GM18858 (cell line): ENCODE results near the gene RNASE8.
"Not testable (repeated sequence)": the region's sequence is repeated elsewhere in the genome, so short reads cannot be mapped to it uniquely, and the experiment has no call there.

Experiments used
- ATAC-seq: cut with Tn5 transposase; IDR thresholded peaks from one replicate; pipeline ENCODE4 v1.9.1; 2021; ENCODE audit not compliant: unreplicated experiment

Gene RNASE8, protein sequence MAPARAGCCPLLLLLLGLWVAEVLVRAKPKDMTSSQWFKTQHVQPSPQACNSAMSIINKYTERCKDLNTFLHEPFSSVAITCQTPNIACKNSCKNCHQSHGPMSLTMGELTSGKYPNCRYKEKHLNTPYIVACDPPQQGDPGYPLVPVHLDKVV

GRCh38 chr14:21057803-21058675 is at the start of gene RNASE8:
TSS of gene RNASE8 (plus strand) at chr14:21057822. CDS start at chr14:21057893, 71 bp downstream.
- ATAC-seq: no peak

DNA sequence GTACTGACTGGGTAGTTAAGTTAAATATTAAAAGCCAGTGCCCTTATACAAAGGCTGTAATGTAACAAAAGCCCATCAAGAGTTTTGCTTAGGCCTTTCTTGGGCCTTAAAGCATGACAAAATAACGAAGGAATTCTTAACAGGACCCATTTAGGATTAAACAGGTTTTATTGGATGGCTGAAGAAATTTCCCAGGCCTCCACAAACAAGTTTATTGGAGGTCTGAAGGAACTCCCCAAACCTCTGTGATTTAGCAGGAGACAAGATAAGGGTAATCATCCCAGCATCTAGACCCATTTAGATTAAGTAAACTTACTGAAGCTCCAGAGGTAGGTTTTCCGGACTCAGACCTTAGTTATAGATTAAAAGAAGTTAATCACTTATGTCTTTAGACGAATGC is 47.9 kb upstream of the RNASE8 start:
- not testable (repeated sequence) for ATAC-seq

DNA sequence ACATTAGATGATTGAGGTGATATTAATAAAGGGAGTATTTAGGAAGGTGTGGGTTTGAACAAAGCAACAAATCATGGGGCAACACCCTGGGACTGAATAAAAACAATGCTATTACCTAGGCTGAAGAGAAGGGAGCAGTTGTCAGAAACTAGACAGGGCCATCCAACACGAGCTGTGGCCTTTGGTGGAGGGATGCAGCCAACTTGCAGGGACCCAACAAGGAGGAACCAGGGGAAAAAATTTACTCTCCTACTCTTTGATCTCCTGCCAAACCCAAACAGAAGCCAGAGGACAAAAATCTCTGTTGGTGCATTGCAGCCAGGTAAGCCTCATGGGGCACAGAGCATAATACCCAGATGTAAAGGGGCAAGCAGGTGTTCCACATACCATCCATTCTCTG is 46.5 kb upstream of the RNASE8 start:
- no peak for ATAC-seq

- ATAC-seq: no peak
Observed at GRCh38 chr14:21014761-21015190, 42.8 kb upstream of the RNASE8 start.

DNA sequence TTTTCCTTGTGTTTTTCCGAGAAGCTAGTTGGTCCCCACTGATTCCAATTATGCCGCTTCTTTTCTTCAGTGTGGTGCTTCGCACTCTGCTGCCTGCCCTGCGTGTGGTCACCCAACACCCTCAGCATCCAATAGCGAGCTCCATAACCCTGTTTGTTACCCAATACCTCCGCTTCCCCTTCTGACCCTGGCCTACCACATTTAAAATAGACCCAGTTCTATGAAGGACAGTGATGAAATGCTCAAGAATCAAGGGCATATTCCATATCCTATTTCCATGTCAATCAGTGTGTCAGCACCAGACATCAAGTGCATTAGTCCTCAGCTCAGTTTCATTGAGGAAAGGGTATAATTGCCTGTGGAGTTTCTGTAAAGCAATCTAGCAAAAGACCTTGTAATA is 42.3 kb upstream of the RNASE8 start:
- ATAC-seq: no peak

DNA sequence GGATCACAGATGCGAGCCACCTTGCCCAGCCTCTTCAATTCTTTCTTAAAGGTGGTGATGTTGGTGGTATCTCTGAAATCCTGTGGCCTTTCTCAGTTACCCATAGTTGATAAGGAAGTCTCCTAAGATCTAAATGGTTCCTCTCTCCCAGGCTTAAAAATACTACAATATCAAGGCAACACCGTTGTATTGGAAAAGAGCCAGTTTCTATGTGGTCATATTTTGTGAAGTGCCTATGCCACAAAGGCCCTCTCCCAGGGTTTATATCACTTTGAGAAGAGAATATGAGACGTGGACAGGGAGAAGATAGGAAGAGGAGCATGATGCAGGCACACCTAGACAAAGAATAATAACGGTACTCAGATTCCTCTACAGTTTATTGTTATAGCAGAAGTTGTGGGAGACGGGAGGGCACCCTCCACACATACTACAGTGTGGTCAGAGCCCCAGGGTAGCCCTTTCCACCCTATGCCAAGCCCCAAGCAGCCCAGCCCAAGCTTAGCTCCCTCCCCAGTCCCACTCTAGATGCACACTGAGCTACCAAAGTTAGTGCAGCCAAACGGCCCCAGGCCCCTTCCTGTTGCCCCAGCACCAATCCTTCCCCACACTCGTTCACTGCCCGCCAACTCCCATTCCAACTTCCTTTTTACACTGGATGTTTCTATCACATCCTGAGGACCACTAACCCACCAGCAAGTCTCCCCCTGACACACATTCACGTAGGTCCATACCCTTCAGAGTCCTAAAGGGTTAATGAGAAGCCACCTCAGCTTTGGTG is 41.0 kb upstream of the RNASE8 start:
- no peak for ATAC-seq

DNA sequence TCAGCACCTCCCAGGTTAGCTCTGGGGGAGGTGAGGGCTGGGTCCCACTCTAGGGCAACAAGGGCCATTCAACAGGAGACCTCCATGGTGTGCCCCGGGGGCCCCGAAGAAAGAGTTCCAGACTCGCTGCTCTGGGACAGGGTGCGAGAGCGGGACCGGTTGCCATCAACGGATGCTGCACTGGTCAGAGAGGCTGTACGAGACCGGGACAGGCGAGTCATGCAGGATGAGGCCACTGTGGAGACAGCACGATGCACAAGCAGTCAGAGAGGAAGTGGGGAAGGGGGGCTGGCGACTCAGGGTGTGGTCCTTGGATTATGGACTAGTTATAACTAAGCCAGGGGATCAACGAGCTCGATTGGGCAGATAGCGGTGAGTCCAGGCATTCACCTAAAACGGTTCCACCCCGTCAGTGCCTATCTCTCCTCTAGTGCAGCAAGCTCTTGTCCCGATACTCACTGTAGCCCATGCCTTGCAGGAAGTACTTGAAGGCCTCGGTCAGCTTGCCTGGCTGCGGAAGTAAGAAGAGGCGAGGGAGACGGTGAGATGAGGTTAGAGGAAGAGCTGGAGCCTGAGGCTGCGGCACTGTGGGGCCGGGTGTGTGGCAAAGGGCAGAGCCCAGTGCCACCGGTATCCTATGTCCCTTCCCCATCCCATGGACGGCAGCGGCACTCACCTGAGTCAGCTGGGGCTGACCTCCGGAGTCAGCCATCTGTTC is 39.9 kb upstream of the RNASE8 start:
- no peak for ATAC-seq

GRCh38 chr14:21018286-21018685 is 39.3 kb upstream of the RNASE8 start:
- ATAC-seq: no peak

DNA sequence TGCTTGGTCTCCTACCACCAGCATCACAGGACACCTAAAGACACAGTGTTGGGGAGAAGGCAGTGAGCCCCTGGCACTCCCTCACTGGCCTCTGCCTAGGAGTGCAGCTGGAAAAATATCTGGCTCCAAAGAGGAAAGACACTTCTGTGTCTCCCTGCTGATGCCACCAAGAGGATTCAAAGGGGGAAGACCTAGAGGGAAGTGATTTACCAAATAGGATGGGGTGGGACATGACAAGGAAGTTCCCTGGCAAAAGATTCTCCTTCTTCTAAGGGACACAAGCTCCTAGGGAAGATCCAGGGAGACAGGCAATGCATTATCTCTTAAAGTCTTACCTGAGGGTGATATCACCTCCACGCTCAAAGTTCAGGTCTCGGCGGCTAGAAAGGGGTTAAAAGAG is 38.8 kb upstream of the RNASE8 start:
- no peak for ATAC-seq

DNA sequence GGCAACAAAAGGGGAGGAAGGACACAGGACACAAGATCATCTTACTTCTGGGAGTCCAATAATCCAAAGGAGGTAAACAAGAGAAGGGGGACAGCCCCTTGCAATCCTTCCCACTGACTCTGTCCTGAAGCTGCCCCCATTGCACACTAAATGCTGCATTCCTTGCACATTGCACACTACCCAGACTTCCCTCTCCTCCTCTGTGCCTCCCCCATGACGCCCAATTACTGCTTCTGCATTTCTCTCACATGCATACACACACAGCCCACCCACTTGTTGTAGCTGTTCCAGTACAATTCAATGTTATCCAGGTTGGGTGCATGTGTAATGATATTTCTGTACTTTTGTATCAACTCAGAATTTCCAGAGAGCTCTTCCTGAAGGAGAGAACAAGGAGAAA is 38.3 kb upstream of the RNASE8 start:
- ATAC-seq: no peak

- ATAC-seq: no peak
Observed at GRCh38 chr14:21020977-21021545, 36.6 kb upstream of the RNASE8 start.

DNA sequence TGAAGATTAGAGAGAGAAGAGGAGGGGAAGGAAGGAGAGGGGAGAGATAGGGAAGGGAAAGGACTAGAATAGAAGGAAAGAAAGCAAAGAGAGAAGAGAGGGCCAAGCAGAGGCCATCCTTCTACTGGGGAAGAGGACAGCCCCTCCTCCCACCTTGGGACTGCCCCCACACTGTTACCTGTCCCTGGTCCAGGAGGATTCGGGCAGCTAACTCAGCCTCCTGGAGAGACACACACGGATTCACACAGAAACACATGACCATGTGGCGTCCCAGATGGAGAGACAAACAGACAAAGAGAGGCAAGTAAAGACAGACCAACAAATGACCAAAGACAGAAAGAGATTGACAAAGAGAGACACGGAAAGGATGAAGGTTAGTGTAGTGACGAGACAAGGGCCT is 34.9 kb upstream of the RNASE8 start:
- ATAC-seq: no peak

GRCh38 chr14:21023174-21023573 is 34.4 kb upstream of the RNASE8 start:
- no peak for ATAC-seq

DNA sequence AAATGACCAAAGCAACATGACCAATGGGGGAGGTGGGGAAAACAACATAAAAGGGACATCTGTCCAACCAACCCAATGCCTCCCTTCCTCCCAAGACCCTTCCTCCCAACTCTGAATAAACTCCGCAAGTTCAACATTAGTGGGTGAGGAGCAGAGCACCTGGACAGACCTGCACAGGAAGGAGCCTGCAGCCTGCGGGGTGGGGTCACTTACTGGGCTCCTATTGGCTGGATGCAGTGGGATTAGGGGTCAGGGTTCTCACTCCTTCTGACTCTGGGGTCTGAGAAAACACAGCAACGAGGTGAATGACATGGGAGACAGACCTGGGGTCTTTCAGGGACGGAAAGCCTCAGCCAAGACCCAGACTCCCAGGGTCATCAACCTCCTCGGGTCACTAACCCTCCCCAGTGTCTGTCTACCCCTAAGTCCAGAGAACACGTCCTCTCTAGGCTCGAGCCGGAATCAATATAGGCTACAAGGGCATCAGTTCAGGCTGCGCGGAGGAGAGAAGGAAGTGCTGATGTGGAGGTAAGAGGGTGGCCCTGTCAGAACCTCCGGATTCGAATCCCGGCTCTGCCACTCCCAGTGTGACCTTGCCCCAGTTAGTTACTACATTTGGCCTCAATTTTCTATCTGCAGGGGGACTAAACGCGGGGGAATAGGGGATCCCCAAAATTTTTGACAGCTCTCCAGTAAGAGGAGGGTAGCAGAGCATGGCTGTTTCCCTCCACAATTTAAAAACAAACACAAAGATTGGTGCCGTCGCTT is 33.6 kb upstream of the RNASE8 start:
- ATAC-seq: no peak

GRCh38 chr14:21024585-21025370 is 32.8 kb upstream of the RNASE8 start, which contains the start of gene NDRG2:
TSS of gene NDRG2 (minus strand) at chr14:21025061. CDS start at chr14:21023315, 1,746 bp downstream.
- ATAC-seq: no peak

DNA sequence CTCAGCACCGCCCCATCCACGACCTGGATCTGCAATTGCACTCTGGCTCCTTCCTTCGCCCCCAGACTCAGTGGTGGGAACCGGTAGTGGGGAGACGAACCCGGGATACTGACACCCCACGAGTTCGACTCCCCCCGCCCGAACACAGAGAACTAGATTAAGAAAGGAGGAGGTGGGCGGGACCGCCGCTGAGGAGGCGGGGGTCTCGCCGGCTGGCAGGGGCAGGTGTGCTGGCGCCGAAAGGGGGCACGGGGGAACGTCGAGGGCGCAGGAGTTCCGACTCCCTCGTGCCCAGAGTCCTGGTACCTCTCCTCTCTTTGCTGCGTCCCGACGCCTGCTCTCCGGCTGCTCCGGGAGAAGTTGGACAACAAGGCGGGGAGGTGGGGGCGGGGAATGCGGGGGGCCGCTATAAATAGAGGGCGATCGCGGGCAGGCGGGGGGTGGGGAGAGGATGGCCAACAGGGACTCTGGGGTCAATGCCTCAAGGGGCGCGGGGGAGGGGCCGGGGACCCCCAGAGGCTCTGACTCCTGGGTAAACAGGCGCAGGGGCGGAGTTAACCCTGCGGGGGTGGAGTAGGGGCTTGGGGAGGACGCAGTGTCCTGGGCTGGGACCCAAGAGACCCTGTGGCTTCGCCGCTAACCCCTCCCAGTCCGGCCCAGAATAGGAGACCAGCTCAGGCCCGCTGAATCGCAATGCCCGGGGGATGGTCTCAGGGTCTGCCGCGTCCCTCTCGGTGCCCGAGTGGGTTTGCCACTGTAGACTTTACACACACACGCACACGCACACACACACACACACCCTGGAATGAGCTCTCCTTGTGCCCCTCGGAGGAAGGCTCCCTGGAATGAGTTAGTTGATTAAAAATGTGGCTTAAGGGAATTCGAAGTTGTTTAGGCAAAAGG is 32.0 kb upstream of the RNASE8 start:
- ATAC-seq: no peak

DNA sequence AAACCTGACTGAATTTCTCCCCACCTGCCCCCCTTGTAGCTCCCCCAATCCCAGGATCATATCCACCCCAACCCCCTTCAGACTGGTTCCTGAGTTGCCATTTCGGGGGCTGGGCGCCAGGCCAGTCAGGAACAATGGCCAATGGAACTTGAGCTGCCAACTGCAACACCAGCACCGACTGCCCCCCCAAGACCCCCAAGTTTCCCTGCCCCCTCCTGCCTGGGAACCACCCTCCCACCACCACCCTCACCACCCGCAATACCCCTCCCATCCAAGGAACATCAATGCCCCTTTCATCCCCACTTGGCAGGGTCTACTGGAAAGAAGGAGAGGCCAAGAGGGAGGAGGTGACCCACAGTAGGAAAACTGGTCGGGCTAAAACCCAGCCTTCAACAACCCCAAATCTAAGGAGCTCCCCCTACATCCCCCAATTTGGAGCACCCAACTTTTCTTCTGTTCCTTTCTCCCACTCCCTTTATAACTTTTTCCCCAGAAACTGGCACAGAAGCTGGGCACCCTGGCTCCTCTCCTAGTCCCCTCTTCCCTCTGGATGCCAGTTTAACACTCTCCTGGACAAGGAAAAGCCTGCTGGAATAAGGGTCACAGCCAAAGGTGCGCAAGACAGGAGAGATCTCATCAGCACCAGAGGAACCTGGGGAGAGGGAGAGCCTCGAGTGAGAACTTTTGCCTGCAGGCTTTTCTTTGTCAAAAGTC is 31.2 kb upstream of the RNASE8 start:
- no peak for ATAC-seq

DNA sequence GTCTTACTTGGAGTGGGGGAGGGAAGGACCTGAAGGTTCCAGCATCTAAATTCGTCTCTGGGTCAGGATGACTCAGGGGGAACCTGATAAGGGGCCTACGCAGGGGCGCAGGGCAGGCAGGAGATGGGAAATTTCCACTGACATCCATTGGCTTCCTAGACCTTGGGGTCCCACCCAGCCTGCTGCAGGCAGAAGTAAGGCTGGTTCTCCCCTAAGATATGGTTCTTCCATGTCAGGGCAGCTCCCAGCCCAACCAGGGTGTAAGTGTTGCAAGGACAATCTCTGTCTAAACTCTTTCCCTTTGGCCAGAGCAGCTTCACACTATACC is 30.7 kb upstream of the RNASE8 start:
- no peak for ATAC-seq
